Heart left ventricle (tissue), 16 donors: Measurements from ENCODE around the gene C12orf76. TPM values are rescaled to one million over a fixed set of nuclear protein-coding genes. Genes with fewer than 3 reads are reported as not detected.

Experiments
- ATAC-seq, 4 donors: fragments of 200-7000 bp; cut with Tn5 transposase; one replicate each; pipeline ENCODE4 v1.9.1; 2020 to 2022; ENCODE audit warnings: moderate library complexity in 4 of 4, mild to moderate bottlenecking in 3 of 4, moderate number of reproducible peaks in 1 of 4
- DNase-seq, 5 donors: peaks; one replicate each; pipeline ENCODE4 v3.0.0-alpha.2; 2020
- H3K27ac ChIP-seq, 12 donors: fragments of 200-600 bp; sonication (generic) in 4 of 12; one replicate each; pipeline versions ENCODE4 v1.5.0 to v1.8.0; 2016 to 2022; ENCODE audit warnings: mild to moderate bottlenecking in 2 of 12
- H3K27me3 ChIP-seq, 9 donors: fragments of 200-600 bp; sonication (generic) in 2 of 9; one replicate each; pipeline versions ENCODE4 v1.5.1 to v1.8.0; 2016 to 2022; ENCODE audit warnings: mild to moderate bottlenecking in 3 of 9
- H3K36me3 ChIP-seq, 9 donors: fragments of 200-600 bp; sonication (generic) in 2 of 9; one replicate each; pipeline versions ENCODE4 v1.5.0 to v1.8.0; 2018 to 2022; ENCODE audit warnings: mild to moderate bottlenecking in 2 of 9
- H3K4me1 ChIP-seq, 12 donors: fragments of 200-600 bp; sonication (generic) in 4 of 12; one replicate each; pipeline versions ENCODE4 v1.5.0 to v1.8.0; 2016 to 2022; ENCODE audit warnings: mild to moderate bottlenecking in 3 of 12
- H3K4me3 ChIP-seq, 12 donors: fragments of 200-600 bp; sonication (generic) in 4 of 12; one replicate each; pipeline versions ENCODE4 v1.5.0 to v1.8.0; 2017 to 2022; ENCODE audit warnings: mild to moderate bottlenecking in 9 of 12, moderate library complexity in 4 of 12
- H3K9me3 ChIP-seq, 12 donors: fragments of 200-600 bp; sonication (generic) in 4 of 12; one replicate each; pipeline versions ENCODE4 v1.5.0 to v1.8.0; 2016 to 2022; ENCODE audit warnings: mild to moderate bottlenecking in 1 of 12
- CTCF ChIP-seq, 12 donors: fragments of 200-600 bp; sonication (generic) in 4 of 12; IDR thresholded peaks; one replicate each; pipeline versions ENCODE4 v1.5.0 to v1.8.0; 2018 to 2022; ENCODE audit warnings: antibody characterized with exemption in 12 of 12, mild to moderate bottlenecking in 5 of 12
- POLR2A ChIP-seq, 2 donors: fragments of 450-650 bp; IDR thresholded peaks; one replicate each; pipeline ENCODE4 v1.6.1; 2017; ENCODE audit warnings: antibody characterized with exemption in 2 of 2, mild to moderate bottlenecking in 2 of 2, moderate library complexity in 2 of 2
- WGBS, 4 donors: extraction: QIAGEN DNeasy Blood & Tissue Kit in 2 of 4; methylation state at CpG; one replicate each; pipeline versions ENCODE4 v1.1.5 to v1.1.7; 2013 to 2018; 5-methylcytosine and 5-hydroxymethylcytosine counted together
- intact Hi-C, 10 donors: fragments of 100-400 bp; cut with DNase I; formaldehyde crosslinking; loops; one replicate each; pipeline versions ENCODE4 v1.11.1 to v1.14.2; 2022
- polyA plus RNA-seq, 2 donors: library from polyadenylated mRNA; stranded (reverse); fragments of 200-250 nt; gene quantifications; one replicate each; pipeline ENCODE4 v1.2.3, GENCODE V29; 2013
- total RNA-seq, 9 donors: library from RNA; depleted of rRNA in 2 of 9; stranded (reverse); fragments of >200 nt in 2 of 9; fragmentation: NEBNext Ultra II Directional in 3 of 9; extraction: Animal tissue kit (Norgen Biotek cat#: 25700) in 3 of 9; gene quantifications; one replicate each; pipeline versions ENCODE4 v1.1.0 to v1.2.4, GENCODE V29; 2016 to 2023
- donor health status: ischemic (EF 13 %, LVEDD 7.1; RV severe dilation, severe dysfunction).
- donor health status: healthy with polysubstance abuse.
- donor health status: DM: no; HTN: yes; CAD: no.
- donor health status: DM: no; HTN: no; CAD: no.
- donor health status: ischemic (EF 25% LVEDD 6.9; RV normal size, moderate dysfunction).
- donor health status: ischemic (EF 25% LVEDD 5.7; RV mildly dilated, moderate dysfunction).
- donor health status: healthy.
- donor health status: DM: yes; HTN: yes; CAD: no.
- donor health status: ischemic (EF 35%, LVEDD 5.7; RV mildly dilated, moderate dysfunction).
- donor health status: nonischemic (EF 11% LVEDD 7.7; RV severe dilation, severe dysfunction).
- donor health status: DM: yes; HTN: yes; CAD: no.
- donor health status: PGD.
- donor health status: ischemic (EF 29% LVEDD 5.4; RV normal size, mild dysfunction).
- donor health status: nonischemic (EF 23%, LVEDD 6.1; RV moderate dilation, normal function).

The C12orf76 gene
- total and polyA plus RNA-seq, 11 donors, result 3.5 to 13.3 (median 4.7) TPM

DNA sequence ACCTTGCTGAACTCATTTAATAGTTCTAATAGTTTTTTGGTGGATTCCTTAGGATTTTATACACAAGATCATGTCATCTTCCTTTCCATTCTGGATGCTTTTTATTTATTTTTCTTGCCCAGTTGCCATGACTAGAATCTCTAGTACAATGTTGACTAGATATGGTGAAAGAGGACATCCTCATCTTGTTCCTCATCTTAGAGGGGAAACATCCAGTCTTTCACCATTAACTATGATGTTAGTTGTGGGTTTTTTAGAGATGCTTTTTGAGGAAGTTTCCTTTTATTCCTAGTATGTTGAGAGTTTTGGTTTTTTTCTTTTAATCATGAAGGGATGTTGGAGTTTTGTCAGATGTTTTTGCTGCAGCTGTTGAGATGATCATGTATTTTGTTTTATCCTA, 40.4 kb downstream of the C12orf76 start:
- no peak for DNase-seq
- H3K4me3 ChIP-seq, result no peak overlapping the region
- H3K9me3 ChIP-seq, result peaks cover 0 to 17% (median 0%) of the 10 kb centered on the region in 12 donors
- intact Hi-C loops, result no loop called here
- peaks cover 0 to 24% (median 0%) of the 10 kb centered on the region in 12 donors for H3K4me1 ChIP-seq
- H3K27ac ChIP-seq, result no peak overlapping the region
- no peaks in the 10 kb centered on the region for H3K27me3 ChIP-seq
- no peak for ATAC-seq
- peaks cover 0 to 14% (median 10%) of the 10 kb centered on the region in 9 donors for H3K36me3 ChIP-seq
- TF ChIP-seq CTCF (IDR thresholded peaks at IDR 0.05) (no peak), POLR2A (IDR thresholded peaks at IDR 0.05) (no peak)

DNA sequence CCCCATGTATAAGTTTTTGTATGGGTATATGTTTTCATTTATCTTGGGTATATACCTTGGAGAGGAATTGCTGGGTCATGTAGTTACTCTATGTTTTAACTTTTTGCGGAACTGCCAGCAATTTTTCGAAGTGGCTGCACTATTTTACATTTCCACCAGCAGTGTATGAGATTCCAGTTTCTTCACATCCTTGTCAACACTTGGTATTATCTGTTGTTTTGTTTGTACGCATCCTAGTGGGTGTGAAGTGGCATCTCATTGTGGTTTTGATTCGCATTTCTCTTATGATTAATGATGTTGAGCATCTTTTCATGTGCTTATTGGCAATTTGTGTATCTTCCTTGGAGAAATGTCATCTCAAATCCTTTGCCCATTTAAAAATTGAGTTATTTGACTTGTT, 42.2 kb downstream of the C12orf76 start:
- no peak for TF ChIP-seq CTCF (IDR thresholded peaks at IDR 0.05)
- TF ChIP-seq POLR2A (IDR thresholded peaks at IDR 0.05), result no peak
- intact Hi-C loops, result no loop called here
- 97 to 100% (median 99%) methylated on average over 4 of the region's 4 CpGs for WGBS, 4 donors
- Histone ChIP-seq H3K4me3 (no peak overlapping the region), H3K4me1 (peaks cover 0 to 18% (median 2%) of the 10 kb centered on the region in 12 donors), H3K36me3 (peaks cover 0 to 13% (median 0%) of the 10 kb centered on the region in 9 donors), H3K27ac (no peak overlapping the region), H3K27me3 (no peaks in the 10 kb centered on the region), H3K9me3 (peaks cover 0 to 17% (median 0%) of the 10 kb centered on the region in 12 donors)
- no peak for DNase-seq
- ATAC-seq, result no peak

DNA sequence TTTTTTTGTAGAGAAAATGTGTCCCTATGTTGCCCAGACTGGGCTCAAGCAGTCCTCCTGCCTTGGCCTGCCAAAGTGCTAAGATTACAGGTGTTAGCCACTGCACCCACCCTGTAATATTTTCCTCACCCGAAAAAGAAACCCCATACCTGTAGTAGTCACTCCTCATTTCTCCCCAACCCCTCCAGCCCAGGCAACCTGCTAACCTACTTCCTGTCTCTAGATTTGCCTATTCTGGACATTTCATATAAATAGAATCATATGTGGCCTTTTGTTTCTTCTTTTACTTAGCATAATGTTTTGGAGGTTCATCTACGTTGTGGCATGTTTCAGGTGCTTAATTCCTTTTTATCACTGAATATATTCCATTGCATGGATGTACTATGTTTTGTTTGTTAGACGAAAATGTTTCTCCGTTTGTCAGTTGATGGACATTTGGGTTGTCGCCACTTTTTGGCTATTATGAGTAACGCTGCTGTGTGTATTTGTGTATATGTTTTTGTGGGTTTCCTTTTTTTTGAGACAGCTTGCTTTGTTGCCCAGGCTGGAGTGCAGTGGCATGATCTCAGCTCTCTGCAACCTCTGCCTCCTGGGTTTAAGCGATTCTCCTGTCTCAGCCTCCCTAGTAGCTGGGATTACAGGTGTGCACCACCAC, 42.9 kb downstream of the C12orf76 start:
- DNase-seq (no peak), ATAC-seq (no peak)
- intact Hi-C loops, result no loop called here
- H3K4me3 ChIP-seq, result no peak overlapping the region
- no peak overlapping the region for H3K27ac ChIP-seq
- H3K36me3 ChIP-seq, result peaks cover 0 to 13% (median 0%) of the 10 kb centered on the region in 9 donors
- peaks cover 0 to 23% (median 6%) of the 10 kb centered on the region in 12 donors for H3K4me1 ChIP-seq
- H3K9me3 ChIP-seq, result peaks cover 0 to 17% (median 0%) of the 10 kb centered on the region in 12 donors
- WGBS, 4 donors, result 93 to 96% (median 95%) methylated on average over 7 of the region's 7 CpGs
- no peaks in the 10 kb centered on the region for H3K27me3 ChIP-seq
- no peak for TF ChIP-seq POLR2A (IDR thresholded peaks at IDR 0.05)
- TF ChIP-seq CTCF (IDR thresholded peaks at IDR 0.05), result no peak

DNA sequence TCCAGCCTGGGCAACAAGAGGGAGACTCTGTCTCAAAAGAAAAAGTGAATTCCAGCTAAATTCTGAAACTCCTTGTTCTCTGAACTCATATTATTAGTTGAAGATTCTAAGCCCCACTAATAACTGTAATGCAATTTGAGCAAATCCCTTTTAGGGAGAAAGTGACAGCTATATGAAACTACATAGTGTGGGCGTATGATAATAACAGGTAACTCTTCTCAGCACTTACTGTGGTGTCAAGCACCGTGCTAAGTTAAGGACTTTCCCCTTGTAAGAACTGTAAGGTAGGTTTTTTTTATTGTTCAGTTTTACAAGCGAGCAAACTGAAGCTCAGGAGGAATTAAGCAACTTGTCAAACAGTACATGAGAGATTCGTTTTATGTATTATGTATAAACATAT, 43.7 kb downstream of the C12orf76 start:
- Histone ChIP-seq H3K9me3 (peaks cover 0 to 17% (median 0%) of the 10 kb centered on the region in 12 donors), H3K36me3 (peaks cover 0 to 13% (median 0%) of the 10 kb centered on the region in 9 donors), H3K4me3 (no peak overlapping the region), H3K27me3 (no peaks in the 10 kb centered on the region), H3K27ac (no peak overlapping the region), H3K4me1 (peaks cover 0 to 32% (median 9%) of the 10 kb centered on the region in 12 donors)
- intact Hi-C loops, result no loop called here
- DNase-seq, result no peak
- WGBS, 4 donors, result 88 to 91% (median 89%) methylated on average over 4 of the region's 4 CpGs
- no peak for ATAC-seq
- TF ChIP-seq POLR2A (IDR thresholded peaks at IDR 0.05) (no peak), CTCF (IDR thresholded peaks at IDR 0.05) (no peak)
